ENCODE measurements around the gene SELENOK.

The SELENOK gene

DNA sequence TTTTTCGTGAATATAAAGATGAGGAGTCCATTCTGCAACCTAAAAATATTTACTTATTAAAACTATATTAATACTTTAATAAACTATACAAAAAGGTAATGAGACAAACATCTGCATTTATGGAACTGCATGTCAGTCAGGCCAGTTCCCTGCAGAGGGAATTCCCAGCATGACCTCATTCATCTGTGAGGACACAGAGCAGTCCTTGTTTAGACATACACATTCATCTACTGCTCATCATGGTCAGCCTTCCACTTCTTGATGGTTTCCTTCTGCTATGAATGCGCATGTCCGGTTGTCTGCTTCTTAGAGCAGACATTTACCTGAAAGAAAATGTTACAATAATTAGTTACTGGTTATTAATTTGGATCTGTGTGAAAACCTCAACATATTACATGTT is 6.4 kb downstream of the SELENOK start:
- H2AFZ ChIP-seq (ENCODE audit: insufficient read depth, low read length, poor library complexity): no peak overlapping the region
- H3K4me3 ChIP-seq (ENCODE audit: low read depth, low read length): no peak overlapping the region
- H3K14ac ChIP-seq (ENCODE audit: low read length): no peak overlapping the region
- H2AK5ac ChIP-seq (ENCODE audit: low read length): no peak overlapping the region
- H2BK5ac ChIP-seq (ENCODE audit: low read depth, low read length, poor library complexity): no peak overlapping the region
- H4K8ac ChIP-seq (ENCODE audit: low read depth, low read length): no peak overlapping the region
- no peak overlapping the region for H2BK120ac ChIP-seq (ENCODE audit: insufficient read depth, low read length, poor library complexity)
- peak; percentile 15 for DNase-seq
- H3K4me1 ChIP-seq (ENCODE audit: control insufficient read depth in 1 of 2, insufficient read depth in 2 of 2, low read length in 2 of 2): peaks cover 5 to 11% of the 10 kb centered on the region in 2 experiments
- H4K12ac ChIP-seq (ENCODE audit: low read depth, low read length): no peak overlapping the region
- no peak overlapping the region for H3K4ac ChIP-seq (ENCODE audit: low read depth, low read length)
- no CpG with 5 or more reads among the region's 3 CpGs for WGBS (ENCODE audit: extremely low coverage, insufficient coverage, insufficient read length)
- H3K9ac ChIP-seq (ENCODE audit: low read length): no peak overlapping the region
- no peak overlapping the region for H2BK12ac ChIP-seq (ENCODE audit: low read length)
- no peak overlapping the region for H4K91ac ChIP-seq (ENCODE audit: low read depth, low read length)
- peaks cover 6% of the 10 kb centered on the region for H3K79me1 ChIP-seq (ENCODE audit: low read length)
- H3K4me2 ChIP-seq (ENCODE audit: low read length): no peak overlapping the region
- H3K27me3 ChIP-seq (ENCODE audit: insufficient read depth, low read length): no peaks in the 10 kb centered on the region
- no peak overlapping the region for H3K27ac ChIP-seq (ENCODE audit: low read depth, low read length)
- H3K9me3 ChIP-seq (ENCODE audit: insufficient read depth, low read depth, low read length): no peaks in the 10 kb centered on the region
- no peak overlapping the region for H3K23ac ChIP-seq (ENCODE audit: low read length)
- H3K79me2 ChIP-seq (ENCODE audit: control insufficient read depth, insufficient read depth, low read length, poor library complexity): peaks cover 6% of the 10 kb centered on the region
- peaks cover 6 to 14% of the 10 kb centered on the region in 2 experiments for H3K36me3 ChIP-seq (ENCODE audit: control insufficient read depth in 1 of 2, insufficient read depth in 2 of 2, low read length in 2 of 2)
- no peak overlapping the region for H3K18ac ChIP-seq (ENCODE audit: low read length)

DNA sequence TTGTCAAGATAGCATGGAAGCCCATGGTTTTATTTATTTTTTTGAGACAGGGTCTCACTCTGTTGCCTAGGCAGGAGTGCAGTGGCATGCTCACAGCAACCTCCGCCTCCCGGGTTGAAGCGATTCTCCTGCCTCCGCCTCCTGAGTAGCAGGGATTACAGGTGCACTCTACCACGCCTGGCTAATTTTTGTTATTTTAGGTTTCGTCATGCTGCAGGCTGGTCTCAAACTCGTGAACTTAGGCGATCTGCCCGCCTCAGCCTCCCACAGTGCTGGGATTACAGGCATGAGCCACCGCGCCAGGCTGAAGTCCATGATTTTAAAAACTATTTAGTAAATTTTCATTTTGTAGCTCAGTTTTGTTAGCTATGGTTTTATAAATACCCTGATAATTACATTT is 7.0 kb downstream of the SELENOK start:
- Histone ChIP-seq H4K8ac (ENCODE audit: low read depth, low read length) (no peak overlapping the region), H3K4me2 (ENCODE audit: low read length) (no peak overlapping the region), H3K79me1 (ENCODE audit: low read length) (peaks cover 6% of the 10 kb centered on the region), H3K14ac (ENCODE audit: low read length) (no peak overlapping the region), H4K12ac (ENCODE audit: low read depth, low read length) (no peak overlapping the region), H3K4me1 (ENCODE audit: control insufficient read depth in 1 of 2, insufficient read depth in 2 of 2, low read length in 2 of 2) (peaks cover 5 to 9% of the 10 kb centered on the region in 2 experiments), H2BK12ac (ENCODE audit: low read length) (no peak overlapping the region), H3K18ac (ENCODE audit: low read length) (no peak overlapping the region), H2BK120ac (ENCODE audit: insufficient read depth, low read length, poor library complexity) (no peak overlapping the region), H3K79me2 (ENCODE audit: control insufficient read depth, insufficient read depth, low read length, poor library complexity) (peaks cover 5% of the 10 kb centered on the region), H3K27me3 (ENCODE audit: insufficient read depth, low read length) (no peaks in the 10 kb centered on the region), H3K4ac (ENCODE audit: low read depth, low read length) (no peak overlapping the region), H4K91ac (ENCODE audit: low read depth, low read length) (no peak overlapping the region), H3K23ac (ENCODE audit: low read length) (no peak overlapping the region), H2AFZ (ENCODE audit: insufficient read depth, low read length, poor library complexity) (no peak overlapping the region), H2AK5ac (ENCODE audit: low read length) (no peak overlapping the region), H3K4me3 (ENCODE audit: low read depth, low read length) (no peak overlapping the region), H2BK5ac (ENCODE audit: low read depth, low read length, poor library complexity) (no peak overlapping the region), H3K9ac (ENCODE audit: low read length) (no peak overlapping the region), H3K9me3 (ENCODE audit: insufficient read depth, low read depth, low read length) (no peaks in the 10 kb centered on the region), H3K36me3 (ENCODE audit: control insufficient read depth in 1 of 2, insufficient read depth in 2 of 2, low read length in 2 of 2) (peaks cover 8 to 16% of the 10 kb centered on the region in 2 experiments), H3K27ac (ENCODE audit: low read depth, low read length) (no peak overlapping the region)
- DNase-seq: no peak
- no CpG with 5 or more reads among the region's 11 CpGs for WGBS (ENCODE audit: extremely low coverage, insufficient coverage, insufficient read length)

DNA sequence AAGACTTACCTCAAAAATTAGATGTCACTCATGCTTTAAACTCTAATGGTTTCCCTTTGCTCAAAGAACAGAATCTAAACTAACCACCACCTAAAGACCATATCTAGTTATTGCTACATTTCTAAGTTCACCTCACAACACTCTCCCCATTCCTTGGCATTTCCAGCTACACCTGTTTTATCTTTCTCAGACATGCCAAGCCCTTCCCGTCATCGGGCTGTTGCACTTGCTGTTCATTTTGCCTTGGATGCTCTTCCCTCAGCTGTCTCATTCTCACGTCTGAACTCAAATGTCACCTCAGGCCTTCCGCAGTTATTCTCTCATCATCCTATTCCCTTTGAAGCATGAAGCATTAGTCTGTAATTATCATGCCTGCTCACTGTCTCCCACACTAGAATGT is 8.7 kb downstream of the SELENOK start:
- Histone ChIP-seq H4K91ac (ENCODE audit: low read depth, low read length) (no peak overlapping the region), H3K27ac (ENCODE audit: low read depth, low read length) (no peak overlapping the region), H3K4me1 (ENCODE audit: control insufficient read depth in 1 of 2, insufficient read depth in 2 of 2, low read length in 2 of 2) (peaks cover 5 to 9% of the 10 kb centered on the region in 2 experiments), H3K4me3 (ENCODE audit: low read depth, low read length) (no peak overlapping the region), H2BK5ac (ENCODE audit: low read depth, low read length, poor library complexity) (no peak overlapping the region), H2AFZ (ENCODE audit: insufficient read depth, low read length, poor library complexity) (no peak overlapping the region), H3K18ac (ENCODE audit: low read length) (no peak overlapping the region), H4K8ac (ENCODE audit: low read depth, low read length) (no peak overlapping the region), H3K79me2 (ENCODE audit: control insufficient read depth, insufficient read depth, low read length, poor library complexity) (peaks cover 5% of the 10 kb centered on the region), H3K79me1 (ENCODE audit: low read length) (peaks cover 6% of the 10 kb centered on the region), H3K36me3 (ENCODE audit: control insufficient read depth in 1 of 2, insufficient read depth in 2 of 2, low read length in 2 of 2) (peaks cover 10 to 19% of the 10 kb centered on the region in 2 experiments), H3K9me3 (ENCODE audit: insufficient read depth, low read depth, low read length) (no peaks in the 10 kb centered on the region), H3K4me2 (ENCODE audit: low read length) (no peak overlapping the region), H2BK120ac (ENCODE audit: insufficient read depth, low read length, poor library complexity) (no peak overlapping the region), H2BK12ac (ENCODE audit: low read length) (no peak overlapping the region), H3K9ac (ENCODE audit: low read length) (no peak overlapping the region), H3K27me3 (ENCODE audit: insufficient read depth, low read length) (no peaks in the 10 kb centered on the region), H2AK5ac (ENCODE audit: low read length) (no peak overlapping the region), H4K12ac (ENCODE audit: low read depth, low read length) (no peak overlapping the region), H3K14ac (ENCODE audit: low read length) (no peak overlapping the region), H3K23ac (ENCODE audit: low read length) (no peak overlapping the region), H3K4ac (ENCODE audit: low read depth, low read length) (no peak overlapping the region)
- no CpG with 5 or more reads among the region's 4 CpGs for WGBS (ENCODE audit: extremely low coverage, insufficient coverage, insufficient read length)
- DNase-seq: peak; percentile 76 to 86

- H3K27me3 ChIP-seq (ENCODE audit: insufficient read depth, low read length): no peaks in the 10 kb centered on the region
- WGBS (ENCODE audit: extremely low coverage, insufficient coverage, insufficient read length): no CpG with 5 or more reads among the region's 65 CpGs
These were observed 9.7 kb downstream of the SELENOK start, which contains the start of gene ACTR8 for GRCh38 chr3:53881691-53882593. Gene ACTR8 (minus strand): TSS chr3:53882152. CDS start chr3:53882101, 51 bp downstream.

More at GRCh38 chr3:53881691-53882593, 9.7 kb downstream of the SELENOK start, which contains the start of gene ACTR8:
- H3K18ac ChIP-seq (ENCODE audit: low read length): peak within 1 kb of the TSS; percentile 98
- peak within 1 kb of the TSS; percentile 89 for H3K4ac ChIP-seq (ENCODE audit: low read depth, low read length)
- H3K23ac ChIP-seq (ENCODE audit: low read length): no peak within 1 kb of the TSS
- H3K27ac ChIP-seq (ENCODE audit: low read depth, low read length): peak within 1 kb of the TSS; percentile 93
- peak within 1 kb of the TSS; percentile 89 for H3K4me2 ChIP-seq (ENCODE audit: low read length)
- H3K79me1 ChIP-seq (ENCODE audit: low read length): peaks cover 6% of the 10 kb centered on the region
- peaks cover 10 to 23% of the 10 kb centered on the region in 2 experiments for H3K36me3 ChIP-seq (ENCODE audit: control insufficient read depth in 1 of 2, insufficient read depth in 2 of 2, low read length in 2 of 2)
- H2AFZ ChIP-seq (ENCODE audit: insufficient read depth, low read length, poor library complexity): peak within 1 kb of the TSS; percentile 93
- H4K91ac ChIP-seq (ENCODE audit: low read depth, low read length): peak within 1 kb of the TSS; percentile 86
- DNase-seq: peak; percentile 70 to 84
- peak within 1 kb of the TSS; percentile 93 for H3K9ac ChIP-seq (ENCODE audit: low read length)
- no peak within 1 kb of the TSS for H2AK5ac ChIP-seq (ENCODE audit: low read length)
- H2BK12ac ChIP-seq (ENCODE audit: low read length): no peak within 1 kb of the TSS
- H2BK120ac ChIP-seq (ENCODE audit: insufficient read depth, low read length, poor library complexity): peak within 1 kb of the TSS; percentile 59
- H4K8ac ChIP-seq (ENCODE audit: low read depth, low read length): peak within 1 kb of the TSS; percentile 89
- peaks cover 5% of the 10 kb centered on the region for H3K79me2 ChIP-seq (ENCODE audit: control insufficient read depth, insufficient read depth, low read length, poor library complexity)
- peak within 1 kb of the TSS; percentile 95 for H3K14ac ChIP-seq (ENCODE audit: low read length)
- peak within 1 kb of the TSS; percentile 96 for H4K12ac ChIP-seq (ENCODE audit: low read depth, low read length)
- peaks cover 5 to 9% of the 10 kb centered on the region in 2 experiments for H3K4me1 ChIP-seq (ENCODE audit: control insufficient read depth in 1 of 2, insufficient read depth in 2 of 2, low read length in 2 of 2)
- H3K4me3 ChIP-seq (ENCODE audit: low read depth, low read length): peak within 1 kb of the TSS; percentile 92
- H3K9me3 ChIP-seq (ENCODE audit: insufficient read depth, low read depth, low read length): no peaks in the 10 kb centered on the region
- peak within 1 kb of the TSS; percentile 92 for H2BK5ac ChIP-seq (ENCODE audit: low read depth, low read length, poor library complexity)

Measured in trophoblast cell (in vitro differentiated cells and primary cell).